GM12891 (cell line): ENCODE data around the gene C14orf93.

ENCODE experiments used
- DNase-seq: peaks from one replicate; pipeline ENCODE4 v3.0.0; 2011; ENCODE audit warnings: low spot score; ENCODE audit not compliant: insufficient read length
- FAIRE-seq: peaks from 2 replicates; lab custom pipeline; 2011; peaks lifted over from hg19 to GRCh38; lab: Jason Lieb, UNC
- PAX5 ChIP-seq: IDR thresholded peaks from 2 replicates; pipeline ENCODE4 v1.6.1; 2011; ENCODE audit warnings: low read length, moderate library complexity, mild to moderate bottlenecking; ENCODE audit not compliant: insufficient read depth, severe bottlenecking
- POLR2A ChIP-seq: IDR thresholded peaks from 2 replicates; pipeline ENCODE4 v1.6.1; 2011; ENCODE audit warnings: low read depth, low read length, control low read depth
- POLR2AphosphoS5 ChIP-seq: IDR thresholded peaks from 2 replicates; pipeline ENCODE4 v1.6.1; 2011; ENCODE audit warnings: low read depth, low read length, control low read depth
- POU2F2 ChIP-seq: IDR thresholded peaks from 2 replicates; pipeline ENCODE4 v1.6.1; 2011; ENCODE audit warnings: low read depth, mild to moderate bottlenecking, control low read depth, low read length, moderate library complexity
- SPI1 ChIP-seq: IDR thresholded peaks from 2 replicates; pipeline ENCODE4 v1.6.1; 2011; ENCODE audit warnings: low read depth, low read length, control low read depth
- TAF1 ChIP-seq: IDR thresholded peaks from 2 replicates; pipeline ENCODE4 v1.6.1; 2011; ENCODE audit warnings: low read depth, low read length, control low read depth

The C14orf93 gene

GRCh38 chr14:23045419-23046357 lies 35.7 kb upstream of the C14orf93 start:
- TF ChIP-seq TAF1 (no peak), POLR2A (no peak), PAX5 (no peak), SPI1 (no peak)
- DNase-seq (no peak), FAIRE-seq (no peak)

GRCh38 chr14:23044840-23045239 lies 34.9 kb upstream of the C14orf93 start:
- DNase-seq, result no peak
- no peak for FAIRE-seq
- TF ChIP-seq PAX5 (no peak), SPI1 (no peak), TAF1 (no peak), POLR2AphosphoS5 (no peak), POU2F2 (no peak), POLR2A (no peak)

DNA sequence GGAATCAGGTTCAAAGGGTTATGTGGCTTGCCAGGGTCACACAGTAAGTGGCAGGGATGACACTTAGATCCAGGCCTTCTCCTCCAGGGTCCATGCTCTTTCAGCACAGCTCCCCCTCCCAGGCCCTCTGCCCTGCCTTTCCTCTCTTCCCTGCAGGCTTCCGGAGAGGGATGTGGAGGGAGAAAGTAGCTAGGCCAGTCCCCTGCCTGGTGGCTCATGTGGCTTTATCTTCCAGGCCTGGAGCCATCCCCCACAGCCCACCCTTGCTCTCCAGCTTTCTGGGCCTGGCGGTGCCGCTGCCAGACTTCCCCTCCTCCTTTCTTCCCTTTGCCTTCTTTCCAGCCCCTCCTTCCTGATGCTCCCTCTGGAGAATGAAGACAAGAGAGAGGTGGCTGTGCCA lies 33.8 kb upstream of the C14orf93 start:
- DNase-seq (no peak), FAIRE-seq (no peak)
- TF ChIP-seq POU2F2 (no peak), PAX5 (no peak), POLR2A (no peak), SPI1 (no peak), POLR2AphosphoS5 (no peak), TAF1 (no peak)

DNA sequence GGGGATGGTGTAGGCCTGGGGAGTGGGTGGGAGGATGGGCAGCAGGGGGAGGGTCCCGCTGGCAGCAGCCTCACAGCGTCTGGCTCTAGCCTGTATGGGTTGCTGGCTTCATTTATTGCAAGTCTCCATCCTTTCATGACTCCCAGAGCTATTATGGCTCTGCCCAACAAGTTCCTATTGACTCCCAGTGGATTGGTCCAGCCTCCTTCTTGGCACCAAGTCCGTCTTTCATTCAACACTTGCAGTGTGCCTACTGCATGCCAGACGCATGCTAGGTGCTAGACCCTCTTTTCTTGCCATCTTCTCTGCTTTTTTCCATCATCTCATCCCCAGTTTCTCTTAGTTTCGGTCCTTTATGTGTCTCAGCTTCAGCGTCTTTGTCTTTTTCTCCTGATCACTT lies 33.2 kb upstream of the C14orf93 start:
- DNase-seq (no peak), FAIRE-seq (no peak)
- TF ChIP-seq POLR2A, result no peak
- TF ChIP-seq SPI1, result no peak
- TF ChIP-seq POLR2AphosphoS5, result no peak
- no peak for TF ChIP-seq POU2F2
- TF ChIP-seq PAX5, result no peak
- TF ChIP-seq TAF1, result no peak

DNA sequence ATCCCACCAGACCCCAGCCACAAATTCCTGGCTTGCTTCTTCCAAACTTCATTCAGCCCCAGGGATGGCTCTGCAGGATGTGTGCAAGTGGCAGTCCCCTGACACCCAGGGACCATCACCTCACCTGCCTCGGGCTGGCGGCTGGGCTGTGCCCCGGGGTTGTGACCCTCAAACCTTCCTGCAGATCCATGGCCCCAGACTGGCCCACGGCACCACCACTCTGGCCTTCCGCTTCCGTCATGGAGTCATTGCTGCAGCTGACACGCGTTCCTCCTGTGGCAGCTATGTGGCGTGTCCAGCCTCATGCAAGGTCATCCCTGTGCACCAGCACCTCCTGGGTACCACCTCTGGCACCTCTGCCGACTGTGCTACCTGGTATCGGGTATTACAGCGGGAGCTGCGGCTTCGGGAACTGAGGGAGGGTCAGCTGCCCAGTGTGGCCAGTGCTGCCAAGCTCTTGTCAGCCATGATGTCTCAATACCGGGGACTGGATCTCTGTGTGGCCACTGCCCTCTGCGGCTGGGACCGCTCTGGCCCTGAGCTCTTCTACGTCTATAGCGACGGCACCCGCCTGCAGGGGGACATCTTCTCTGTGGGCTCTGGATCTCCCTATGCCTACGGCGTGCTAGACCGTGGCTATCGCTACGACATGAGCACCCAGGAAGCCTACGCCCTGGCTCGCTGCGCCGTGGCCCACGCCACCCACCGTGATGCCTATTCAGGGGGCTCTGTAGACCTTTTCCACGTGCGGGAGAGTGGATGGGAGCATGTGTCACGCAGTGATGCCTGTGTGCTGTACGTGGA lies 32.4 kb upstream of the C14orf93 start, which contains the start of gene PSMB11:
Gene PSMB11 (plus strand): TSS at position 51 of the 804 bp plus-strand sequence. CDS start 14 bp downstream, at position 65.
- no peak for DNase-seq
- no peak for TF ChIP-seq TAF1
- TF ChIP-seq PAX5, result no peak
- no peak for TF ChIP-seq POU2F2
- TF ChIP-seq POLR2A, result no peak
- no peak for TF ChIP-seq SPI1
- no peak for TF ChIP-seq POLR2AphosphoS5
- FAIRE-seq, result no peak

GRCh38 chr14:23041729-23042128 lies 31.8 kb upstream of the C14orf93 start:
- DNase-seq (no peak), FAIRE-seq (no peak)
- TF ChIP-seq SPI1 (no peak), TAF1 (no peak), POLR2A (no peak), POLR2AphosphoS5 (no peak), PAX5 (no peak), POU2F2 (no peak)

GRCh38 chr14:23040100-23040499 lies 30.2 kb upstream of the C14orf93 start:
- no peak for FAIRE-seq
- DNase-seq, result no peak
- TF ChIP-seq POU2F2, result no peak
- no peak for TF ChIP-seq POLR2A
- TF ChIP-seq SPI1, result no peak

DNA sequence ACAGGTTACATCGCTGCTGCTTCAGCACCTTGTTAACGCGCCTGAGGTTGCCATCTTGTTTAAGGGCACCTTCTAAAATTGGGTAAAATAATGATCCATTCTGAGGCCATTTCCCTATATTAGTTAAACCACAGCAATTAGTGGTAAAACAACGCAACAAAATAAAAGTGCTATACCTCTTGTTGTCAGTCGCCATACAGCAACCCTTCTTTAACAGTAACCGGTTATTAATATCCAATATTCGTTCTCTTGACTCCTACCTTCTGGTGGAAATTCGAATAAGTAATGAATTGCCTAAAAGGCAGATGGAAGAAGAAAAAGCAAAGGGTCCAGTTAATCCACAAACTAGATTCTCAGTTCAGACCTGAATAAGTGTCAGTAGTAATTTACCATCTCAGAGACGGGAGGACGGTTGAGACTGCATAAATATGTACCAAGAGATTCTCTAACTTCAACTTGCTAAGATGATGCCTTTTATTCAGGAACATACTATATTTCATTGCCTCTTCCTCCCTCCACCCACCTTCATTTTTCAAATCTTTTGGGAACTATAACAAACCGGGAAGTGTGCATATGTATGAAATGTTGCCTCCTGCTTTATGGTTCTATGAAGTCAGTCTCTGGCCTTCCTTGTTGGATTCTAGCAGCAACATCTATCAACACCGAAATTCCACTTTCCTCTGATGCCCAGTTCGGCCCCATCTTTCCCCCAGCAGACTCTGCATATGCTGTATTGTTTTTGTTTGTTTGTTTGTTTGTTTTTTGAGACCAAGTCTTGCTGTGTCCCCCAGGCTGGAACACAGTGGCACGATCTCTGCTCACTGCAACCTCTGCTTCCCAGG lies 25.6 kb upstream of the C14orf93 start:
- DNase-seq, result no peak
- FAIRE-seq, result no peak
- TF ChIP-seq POLR2A (no peak), TAF1 (0 out of 2 replicates have a peak, but pooled peaks have one; percentile 26)

- FAIRE-seq, result peak; percentile 96
- TF ChIP-seq SPI1 (peak; percentile 34), POLR2A (peak; percentile 85), PAX5 (no peak), POLR2AphosphoS5 (peak; percentile 69), POU2F2 (peak; percentile 60; the same call in 1 of the 2 replicates), TAF1 (peak; percentile 79)
- DNase-seq, result peak; percentile 86
Observed at GRCh38 chr14:23034498-23035302, 24.8 kb upstream of the C14orf93 start, which contains the start of gene PSMB5. Gene PSMB5 (minus strand): TSS chr14:23034900. CDS start chr14:23034881, 19 bp downstream.
